ENCODE results near the gene GCC2.
A peak's percentile ranks its signal among the peaks of the same experiment; 100 is the strongest.
"Not testable (repeated sequence)": the region's sequence is repeated elsewhere in the genome, so short reads cannot be mapped to it uniquely, and the experiment has no call there.

The GCC2 gene

DNA sequence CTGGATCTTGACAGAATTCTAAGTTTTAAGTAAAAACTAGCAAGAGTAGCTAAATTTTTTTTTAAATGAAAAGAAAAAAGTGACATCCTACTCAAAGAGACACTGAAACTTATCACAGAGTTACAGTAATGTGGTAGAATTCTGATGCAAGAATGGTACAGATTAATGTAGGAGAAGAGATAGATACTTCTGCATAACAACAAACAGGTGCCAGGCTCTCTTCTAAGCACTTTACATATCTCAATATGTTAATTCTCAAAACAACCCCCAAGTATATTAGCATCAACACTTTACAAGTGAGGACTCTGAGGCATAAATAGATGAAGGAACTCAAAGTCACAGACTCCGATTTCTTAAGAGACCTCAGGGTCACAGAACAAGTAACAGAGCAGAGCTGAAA lies 28.1 kb downstream of the GCC2 start:
- TF ChIP-seq, protein P1, sequence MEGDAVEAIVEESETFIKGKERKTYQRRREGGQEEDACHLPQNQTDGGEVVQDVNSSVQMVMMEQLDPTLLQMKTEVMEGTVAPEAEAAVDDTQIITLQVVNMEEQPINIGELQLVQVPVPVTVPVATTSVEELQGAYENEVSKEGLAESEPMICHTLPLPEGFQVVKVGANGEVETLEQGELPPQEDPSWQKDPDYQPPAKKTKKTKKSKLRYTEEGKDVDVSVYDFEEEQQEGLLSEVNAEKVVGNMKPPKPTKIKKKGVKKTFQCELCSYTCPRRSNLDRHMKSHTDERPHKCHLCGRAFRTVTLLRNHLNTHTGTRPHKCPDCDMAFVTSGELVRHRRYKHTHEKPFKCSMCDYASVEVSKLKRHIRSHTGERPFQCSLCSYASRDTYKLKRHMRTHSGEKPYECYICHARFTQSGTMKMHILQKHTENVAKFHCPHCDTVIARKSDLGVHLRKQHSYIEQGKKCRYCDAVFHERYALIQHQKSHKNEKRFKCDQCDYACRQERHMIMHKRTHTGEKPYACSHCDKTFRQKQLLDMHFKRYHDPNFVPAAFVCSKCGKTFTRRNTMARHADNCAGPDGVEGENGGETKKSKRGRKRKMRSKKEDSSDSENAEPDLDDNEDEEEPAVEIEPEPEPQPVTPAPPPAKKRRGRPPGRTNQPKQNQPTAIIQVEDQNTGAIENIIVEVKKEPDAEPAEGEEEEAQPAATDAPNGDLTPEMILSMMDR (conservative IDR thresholded peaks at IDR 0.05; ENCODE audit: low read depth, low read length) = no peak
- no peak overlapping the region for H3K4me3 ChIP-seq (ENCODE audit: low read depth, low read length)
- no peak for DNase-seq (ENCODE audit: low read depth)

DNA sequence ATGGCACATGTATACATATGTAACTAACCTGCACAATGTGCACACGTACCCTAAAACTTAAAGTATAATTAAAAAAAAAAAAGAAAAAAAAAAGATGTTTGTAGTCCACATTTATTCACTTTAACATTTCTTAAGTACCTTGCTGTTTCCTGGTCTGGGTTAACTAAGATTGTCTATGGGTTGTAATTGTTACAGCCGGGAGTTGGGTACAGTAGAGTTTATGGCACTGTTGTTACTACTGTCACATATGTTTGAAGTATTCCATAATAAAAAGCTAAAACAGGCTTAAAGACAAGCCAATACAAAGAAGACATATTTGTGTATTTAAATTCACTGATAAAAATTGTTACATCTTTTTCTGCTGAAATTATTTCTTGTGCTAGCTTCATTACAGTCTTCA lies 36.2 kb downstream of the GCC2 start:
- TF ChIP-seq, protein P1 (conservative IDR thresholded peaks at IDR 0.05; ENCODE audit: low read depth, low read length) = no peak
- no peak overlapping the region for H3K4me3 ChIP-seq (ENCODE audit: low read depth, low read length)
- no peak for DNase-seq (ENCODE audit: low read depth)

DNA sequence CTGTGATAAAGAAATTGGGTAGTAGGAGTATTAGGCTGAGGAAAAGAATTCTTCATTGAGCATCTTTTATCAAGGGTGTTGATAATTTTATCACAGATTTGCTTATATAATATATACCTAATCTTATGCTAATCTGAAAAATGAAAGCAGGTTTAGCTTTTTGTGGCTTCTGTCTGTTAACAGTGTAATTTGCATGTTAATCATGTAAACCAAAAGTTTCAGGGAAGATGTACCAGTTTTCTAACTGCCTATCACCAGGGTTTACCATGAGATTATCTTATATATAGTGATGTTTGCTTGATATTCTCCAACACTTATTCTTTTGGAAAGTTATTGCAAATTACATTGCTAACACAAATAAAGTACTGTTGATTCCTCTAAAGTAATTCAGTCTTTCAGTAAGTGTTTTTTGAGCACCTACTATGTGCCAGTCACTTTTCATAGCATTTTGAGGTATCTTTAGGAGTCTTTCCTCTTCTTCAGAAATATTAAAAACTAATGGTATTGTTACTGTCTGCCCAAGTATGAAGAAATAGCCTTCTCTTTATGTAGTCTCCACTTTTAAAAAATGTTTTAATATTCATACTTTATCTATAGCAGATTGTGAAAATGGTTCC lies 41.6 kb downstream of the GCC2 start:
- TF ChIP-seq, protein P1 (conservative IDR thresholded peaks at IDR 0.05; ENCODE audit: low read depth, low read length) = no peak
- no peak overlapping the region for H3K4me3 ChIP-seq (ENCODE audit: low read depth, low read length)
- DNase-seq (ENCODE audit: low read depth) = no peak

DNA sequence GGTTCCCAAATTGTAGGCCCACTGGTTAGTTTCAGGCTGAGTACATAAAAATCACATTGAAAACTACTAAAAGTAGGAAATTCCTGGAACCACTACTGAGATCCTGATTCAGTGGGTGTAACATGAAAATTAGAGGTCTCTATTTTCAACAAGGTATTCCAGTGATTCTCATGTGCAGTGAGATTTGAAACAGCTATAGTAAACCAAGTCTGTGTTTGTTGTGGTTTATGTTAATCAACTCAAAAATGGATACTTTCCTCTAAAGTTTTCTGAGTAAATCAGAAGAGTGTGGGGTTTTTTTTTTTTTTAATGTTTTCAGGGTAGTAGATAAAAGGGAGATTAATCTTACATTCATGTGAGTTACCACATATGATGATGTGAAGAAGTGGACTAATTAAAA lies 42.8 kb downstream of the GCC2 start:
- no peak overlapping the region for H3K4me3 ChIP-seq (ENCODE audit: low read depth, low read length)
- TF ChIP-seq, protein P1 (conservative IDR thresholded peaks at IDR 0.05; ENCODE audit: low read depth, low read length) = no peak
- DNase-seq (ENCODE audit: low read depth) = peak; percentile 7

DNA sequence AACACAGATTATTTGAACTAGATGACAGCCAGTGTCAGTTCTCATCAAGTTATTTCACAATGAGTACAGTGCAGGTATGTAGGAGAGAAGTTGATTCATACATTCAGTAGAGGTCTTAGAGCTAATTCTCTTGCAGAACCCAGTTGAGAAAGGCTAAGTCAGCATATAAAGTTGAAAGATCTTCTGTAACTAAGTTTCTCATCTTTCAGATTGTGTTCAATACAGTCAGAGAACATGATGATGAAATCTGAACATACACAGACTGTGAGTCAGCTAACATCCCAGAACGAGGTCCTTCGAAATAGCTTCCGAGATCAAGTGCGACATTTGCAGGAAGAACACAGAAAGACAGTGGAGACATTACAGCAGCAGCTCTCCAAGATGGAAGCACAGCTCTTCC lies 43.4 kb downstream of the GCC2 start:
- peak; percentile 98 for DNase-seq (ENCODE audit: low read depth)
- TF ChIP-seq, protein P1 (conservative IDR thresholded peaks at IDR 0.05; ENCODE audit: low read depth, low read length) = peak; percentile 39
- no peak overlapping the region for H3K4me3 ChIP-seq (ENCODE audit: low read depth, low read length)

DNA sequence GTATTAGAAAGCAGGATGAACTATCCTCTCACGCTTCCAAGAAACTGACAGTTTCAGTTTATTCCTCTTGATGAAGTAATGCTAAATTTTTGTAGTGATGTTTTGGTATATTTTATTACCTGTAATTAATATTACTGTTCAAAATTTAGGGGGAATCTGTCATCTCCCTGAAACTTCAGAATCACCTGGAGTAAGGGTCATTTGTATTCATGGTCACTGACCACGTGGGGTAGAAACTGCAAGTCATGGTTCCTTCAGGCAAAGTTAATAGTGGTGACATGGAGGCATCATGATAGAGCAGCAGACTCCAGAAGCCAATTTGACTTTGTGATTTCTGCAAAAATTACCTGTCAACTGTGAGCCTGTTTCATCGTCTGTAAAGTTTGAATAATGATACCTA lies 47.2 kb downstream of the GCC2 start:
- H3K4me3 ChIP-seq (ENCODE audit: low read depth, low read length); DNase-seq (ENCODE audit: low read depth): not testable (repeated sequence)

DNA sequence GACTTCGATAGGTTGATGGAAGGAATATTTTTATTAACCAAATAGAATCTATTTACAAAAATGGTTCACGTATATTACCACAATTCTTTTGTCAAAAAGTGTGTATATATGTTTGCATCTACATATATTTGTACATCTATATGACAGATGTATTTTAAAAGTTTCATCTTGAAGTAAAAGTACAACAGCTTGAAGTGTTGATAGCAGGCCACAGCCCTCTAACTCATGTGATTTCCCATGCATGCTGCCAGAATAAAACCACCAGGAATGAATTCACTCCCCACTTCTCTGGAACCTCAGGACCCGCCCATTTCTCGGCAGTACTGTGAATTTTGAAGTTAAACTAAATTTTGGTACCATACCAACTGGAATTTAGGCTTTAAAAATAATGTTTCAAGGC lies 58.6 kb downstream of the GCC2 start:
- peak; percentile 66 for DNase-seq (ENCODE audit: low read depth)
- H3K4me3 ChIP-seq (ENCODE audit: low read depth, low read length) = not testable (repeated sequence)

DNA sequence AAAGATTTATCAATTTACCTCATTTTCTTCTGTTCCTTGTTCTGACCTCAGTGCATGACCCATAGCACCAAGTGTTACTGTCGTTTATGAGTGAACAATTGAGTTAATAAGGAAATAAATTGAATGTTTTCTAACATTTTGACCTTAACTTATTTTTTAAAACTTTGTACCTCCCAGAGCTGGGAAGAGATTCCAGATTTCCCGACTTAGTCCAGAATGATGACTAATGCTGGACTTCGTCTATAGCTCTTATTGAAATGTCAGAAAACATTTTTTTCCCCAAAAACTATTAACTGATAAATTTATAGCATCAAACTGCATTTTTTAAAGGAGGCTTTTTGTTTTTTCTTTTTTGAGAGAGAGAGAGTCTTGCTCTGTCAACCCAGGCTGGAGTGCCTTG lies 63.4 kb downstream of the GCC2 start:
- not testable (repeated sequence) for H3K4me3 ChIP-seq (ENCODE audit: low read depth, low read length); DNase-seq (ENCODE audit: low read depth)

DNA sequence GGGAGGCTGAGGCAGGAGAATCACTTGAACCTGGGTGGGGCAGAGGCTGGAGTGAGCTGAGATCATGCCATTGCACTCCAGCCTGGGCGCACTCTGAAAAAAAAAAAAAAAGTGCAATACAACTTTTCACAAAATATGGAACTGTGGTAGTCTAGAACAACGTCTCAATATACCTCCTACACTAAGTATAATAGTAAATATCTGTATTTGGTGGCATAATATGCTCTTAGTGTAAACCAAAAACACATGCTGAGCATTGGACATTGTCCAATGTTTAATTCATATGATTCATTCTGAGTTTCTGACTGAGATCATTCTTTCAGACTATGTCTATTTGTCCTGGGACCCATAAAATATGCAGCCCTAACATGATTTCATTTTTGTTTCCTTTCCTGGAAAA lies 65.5 kb downstream of the GCC2 start:
- DNase-seq (ENCODE audit: low read depth); H3K4me3 ChIP-seq (ENCODE audit: low read depth, low read length): not testable (repeated sequence)

DNA sequence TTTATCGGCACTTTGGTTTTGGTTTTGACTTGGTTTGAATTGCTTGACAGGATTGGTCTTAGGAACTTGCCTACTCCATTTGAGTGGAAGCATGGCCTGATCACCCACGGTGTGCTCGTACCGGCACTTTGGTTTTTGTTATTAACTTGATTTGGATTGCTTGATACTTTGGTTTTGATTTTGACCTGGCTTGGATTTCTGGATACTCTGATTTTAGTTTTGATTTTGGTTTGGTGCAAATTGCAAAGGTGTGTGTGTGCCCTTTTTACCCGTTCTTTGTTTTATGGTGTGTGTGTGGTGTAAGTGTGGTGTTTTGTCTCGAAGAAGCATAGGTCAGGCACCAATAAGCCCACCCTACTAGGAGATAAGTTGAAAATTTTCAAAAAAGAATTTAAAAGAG lies 75.7 kb downstream of the GCC2 start:
- DNase-seq (ENCODE audit: low read depth); H3K4me3 ChIP-seq (ENCODE audit: low read depth, low read length): not testable (repeated sequence)

DNA sequence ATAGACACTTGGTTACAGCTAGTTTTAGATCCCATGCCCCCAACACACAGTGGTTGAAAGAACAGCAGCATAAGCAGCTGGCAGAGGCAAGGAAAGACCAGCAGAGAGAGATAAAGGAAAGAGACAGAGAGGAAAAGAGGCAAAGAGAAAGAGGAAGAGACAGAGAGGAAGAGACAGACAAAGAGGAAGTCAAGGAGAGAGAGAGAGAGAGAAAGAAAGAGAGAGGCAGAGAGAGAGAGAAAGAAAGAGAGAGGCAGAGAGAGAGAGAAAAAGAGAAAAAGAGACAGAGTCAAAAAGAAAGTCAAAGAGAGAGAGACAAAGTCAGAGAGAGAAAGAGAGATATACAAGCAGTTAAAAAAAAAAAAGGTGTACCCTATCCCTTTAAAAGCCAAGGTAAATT lies 76.3 kb downstream of the GCC2 start:
- H3K4me3 ChIP-seq (ENCODE audit: low read depth, low read length); DNase-seq (ENCODE audit: low read depth): not testable (repeated sequence)
